ENCODE measurements around the gene DDB1.

DDB1 gene

DNA sequence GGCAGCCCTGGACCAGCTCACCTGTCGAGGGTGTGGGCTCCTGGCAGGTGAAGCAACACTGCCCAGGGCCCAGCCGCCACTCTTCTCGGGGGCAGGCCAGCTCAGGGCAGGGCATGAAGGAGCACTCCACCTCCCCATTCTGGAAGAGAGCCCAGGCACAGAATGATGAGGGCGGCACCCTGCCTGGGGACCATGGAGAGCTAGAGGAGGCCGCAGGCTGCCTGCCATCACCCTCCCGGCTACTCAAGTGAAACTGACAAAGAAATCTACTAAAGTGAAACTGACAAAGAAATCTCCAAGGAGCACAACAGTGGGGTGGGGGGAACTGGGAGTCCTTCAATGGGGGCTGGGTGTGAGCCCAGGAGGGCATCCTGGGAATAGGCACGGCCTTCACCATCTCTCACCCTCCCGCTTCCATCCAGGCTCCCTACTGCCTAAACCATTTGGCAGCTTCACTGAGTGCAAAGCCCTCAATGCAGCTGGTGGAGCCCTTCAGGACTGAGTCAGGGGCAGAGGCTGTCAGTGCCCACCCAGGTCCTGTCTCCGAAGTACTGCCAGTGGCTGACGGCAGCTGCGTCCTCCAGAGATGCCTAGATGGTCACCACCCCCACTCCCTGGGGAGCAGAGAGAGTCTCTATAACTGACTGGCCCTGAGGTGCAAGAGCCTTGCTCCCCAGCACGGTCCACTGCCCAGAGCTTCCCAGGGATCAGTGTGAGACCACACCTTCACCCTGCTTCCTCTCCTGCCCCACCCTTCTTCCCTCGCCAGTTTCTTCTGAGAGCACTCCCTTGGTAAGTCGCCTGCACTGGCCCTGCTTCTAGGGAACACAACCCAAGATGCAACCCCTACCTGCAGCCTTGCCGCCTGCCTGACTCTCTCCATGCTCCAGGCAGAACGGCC, 59.5 kb downstream of the DDB1 start:
- no peak for DNase-seq (ENCODE audit: insufficient read length)
- no peak for FAIRE-seq
- TF ChIP-seq TAF1 (IDR thresholded peaks at IDR 0.05; ENCODE audit: borderline replicate concordance, low read depth, low read length) = no peak
- TF ChIP-seq POLR2A (IDR thresholded peaks at IDR 0.05; ENCODE audit: low read depth, low read length) = no peak
- no peak for TF ChIP-seq POLR2AphosphoS5 (IDR thresholded peaks at IDR 0.05; ENCODE audit: low read depth, low read length)

DNA sequence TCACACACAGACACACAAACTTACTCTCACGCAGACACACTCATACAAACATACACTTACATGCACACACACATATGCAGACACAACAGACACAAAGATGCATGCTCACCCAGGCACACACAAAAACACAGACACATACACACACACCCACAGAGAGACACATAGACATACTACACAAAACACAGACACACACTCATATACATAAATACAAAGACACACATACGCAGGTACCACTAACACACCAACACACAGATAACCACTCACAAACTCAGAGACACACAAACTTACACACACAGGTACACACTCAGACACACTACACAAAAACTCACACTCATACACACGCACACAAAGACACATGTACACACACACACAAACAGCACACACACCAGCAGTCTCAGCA, 60.2 kb downstream of the DDB1 start:
- TF ChIP-seq TAF1 (IDR thresholded peaks at IDR 0.05; ENCODE audit: borderline replicate concordance, low read depth, low read length) = no peak
- TF ChIP-seq POLR2AphosphoS5 (IDR thresholded peaks at IDR 0.05; ENCODE audit: low read depth, low read length) = no peak
- TF ChIP-seq POLR2A (IDR thresholded peaks at IDR 0.05; ENCODE audit: low read depth, low read length) = no peak
- FAIRE-seq (peak; percentile 57), DNase-seq (ENCODE audit: insufficient read length) (no peak)

DNA sequence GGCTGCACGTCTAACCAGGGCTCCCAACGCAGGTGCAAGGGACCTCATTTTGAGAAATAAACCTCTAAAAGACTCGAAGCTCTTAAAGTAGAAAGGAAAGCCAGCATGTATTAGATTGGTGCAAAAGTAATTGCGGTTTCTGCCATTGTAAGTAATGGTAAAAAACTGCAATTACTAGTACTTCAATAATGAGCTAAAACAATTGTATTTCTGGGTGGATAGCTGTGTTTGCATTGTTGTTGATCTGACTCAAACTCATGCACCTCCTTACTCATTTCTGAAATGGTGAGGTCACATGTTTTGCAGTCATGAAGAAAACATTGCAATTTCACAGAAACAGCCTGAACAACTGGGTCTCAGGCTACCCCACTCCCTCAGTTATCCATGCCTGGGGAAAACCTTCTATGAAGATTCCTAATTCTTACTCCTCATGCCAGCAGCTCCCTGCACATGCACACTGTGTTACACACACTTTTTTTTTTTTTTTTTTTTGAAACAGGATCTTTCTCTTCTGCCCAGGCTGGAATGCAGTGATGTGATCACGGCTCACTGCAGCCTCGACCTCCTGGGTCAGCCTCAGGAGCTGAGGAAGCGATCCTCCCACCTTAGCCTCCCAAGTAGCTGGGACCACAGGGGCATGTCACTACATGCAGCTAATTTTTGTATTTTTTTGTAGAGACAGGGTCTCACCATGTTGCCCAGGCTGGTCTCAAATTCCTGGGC, 62.4 kb downstream of the DDB1 start:
- DNase-seq (ENCODE audit: insufficient read length) = no peak
- FAIRE-seq = no peak
- TF ChIP-seq POLR2A (IDR thresholded peaks at IDR 0.05; ENCODE audit: low read depth, low read length) = no peak
- no peak for TF ChIP-seq POLR2AphosphoS5 (IDR thresholded peaks at IDR 0.05; ENCODE audit: low read depth, low read length)
- TF ChIP-seq TAF1 (IDR thresholded peaks at IDR 0.05; ENCODE audit: borderline replicate concordance, low read depth, low read length) = no peak

- DNase-seq (ENCODE audit: insufficient read length) = no peak
- TF ChIP-seq TAF1 (IDR thresholded peaks at IDR 0.05; ENCODE audit: borderline replicate concordance, low read depth, low read length) = no peak
- no peak for TF ChIP-seq POLR2AphosphoS5 (IDR thresholded peaks at IDR 0.05; ENCODE audit: low read depth, low read length)
- no peak for TF ChIP-seq POLR2A (IDR thresholded peaks at IDR 0.05; ENCODE audit: low read depth, low read length)
- FAIRE-seq = no peak
These were observed 64.2 kb downstream of the DDB1 start for GRCh38 chr11:61268588-61269250.

DNA sequence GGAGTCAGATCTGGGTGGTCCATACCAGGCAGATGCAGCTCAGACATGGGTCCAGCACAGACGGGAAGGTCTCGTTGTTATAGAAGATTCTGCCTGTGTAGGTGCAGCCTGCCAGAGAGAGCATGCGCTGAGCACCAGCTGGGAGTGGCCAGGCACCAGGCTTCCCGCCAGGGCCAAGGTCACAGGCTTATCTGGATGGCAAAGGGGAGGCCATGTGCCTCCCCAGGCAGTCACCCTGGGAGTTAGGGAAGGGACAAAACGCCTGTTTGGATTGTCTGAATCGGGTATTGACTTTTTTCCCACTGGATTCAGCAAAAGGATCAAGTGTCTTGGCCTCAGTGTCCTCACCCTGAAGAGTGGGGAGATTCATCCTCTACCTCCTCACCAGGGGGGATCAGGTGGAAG, 65.5 kb downstream of the DDB1 start:
- no peak for FAIRE-seq
- TF ChIP-seq TAF1 (IDR thresholded peaks at IDR 0.05; ENCODE audit: borderline replicate concordance, low read depth, low read length) = no peak
- no peak for TF ChIP-seq POLR2AphosphoS5 (IDR thresholded peaks at IDR 0.05; ENCODE audit: low read depth, low read length)
- no peak for TF ChIP-seq POLR2A (IDR thresholded peaks at IDR 0.05; ENCODE audit: low read depth, low read length)
- DNase-seq (ENCODE audit: insufficient read length) = no peak

DNA sequence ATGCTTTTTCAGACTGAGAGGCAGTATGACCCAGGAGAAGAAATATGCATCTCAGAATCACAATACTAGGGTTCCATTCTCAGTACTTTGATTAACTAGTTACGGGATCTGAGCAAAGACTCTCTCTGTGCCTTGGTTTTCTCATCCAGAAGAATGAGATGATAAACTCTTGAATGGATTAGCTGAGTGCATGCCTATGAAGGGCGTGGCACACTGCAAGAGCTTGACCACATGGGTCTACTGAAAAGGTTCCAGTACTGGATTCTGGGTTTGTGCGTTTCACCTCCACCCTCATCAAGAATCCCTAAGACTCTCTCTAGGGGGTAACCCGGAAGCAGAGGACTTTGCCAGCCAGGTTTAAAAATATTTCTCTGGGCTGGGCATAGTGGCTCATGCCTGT, 66.3 kb downstream of the DDB1 start:
- DNase-seq (ENCODE audit: insufficient read length) (no peak), FAIRE-seq (no peak)
- TF ChIP-seq POLR2A (IDR thresholded peaks at IDR 0.05; ENCODE audit: low read depth, low read length) (no peak), POLR2AphosphoS5 (IDR thresholded peaks at IDR 0.05; ENCODE audit: low read depth, low read length) (no peak), TAF1 (IDR thresholded peaks at IDR 0.05; ENCODE audit: borderline replicate concordance, low read depth, low read length) (no peak)

- no peak for TF ChIP-seq POLR2A (IDR thresholded peaks at IDR 0.05; ENCODE audit: low read depth, low read length)
- DNase-seq (ENCODE audit: insufficient read length) (no peak), FAIRE-seq (no peak)
These were observed 67.5 kb downstream of the DDB1 start for GRCh38 chr11:61265357-61265756.

GRCh38 chr11:61264795-61265194, 68.1 kb downstream of the DDB1 start:
- TF ChIP-seq POLR2A (IDR thresholded peaks at IDR 0.05; ENCODE audit: low read depth, low read length) = no peak
- TF ChIP-seq TAF1 (IDR thresholded peaks at IDR 0.05; ENCODE audit: borderline replicate concordance, low read depth, low read length) = no peak
- TF ChIP-seq POLR2AphosphoS5 (IDR thresholded peaks at IDR 0.05; ENCODE audit: low read depth, low read length) = no peak
- DNase-seq (ENCODE audit: insufficient read length) (no peak), FAIRE-seq (no peak)

DNA sequence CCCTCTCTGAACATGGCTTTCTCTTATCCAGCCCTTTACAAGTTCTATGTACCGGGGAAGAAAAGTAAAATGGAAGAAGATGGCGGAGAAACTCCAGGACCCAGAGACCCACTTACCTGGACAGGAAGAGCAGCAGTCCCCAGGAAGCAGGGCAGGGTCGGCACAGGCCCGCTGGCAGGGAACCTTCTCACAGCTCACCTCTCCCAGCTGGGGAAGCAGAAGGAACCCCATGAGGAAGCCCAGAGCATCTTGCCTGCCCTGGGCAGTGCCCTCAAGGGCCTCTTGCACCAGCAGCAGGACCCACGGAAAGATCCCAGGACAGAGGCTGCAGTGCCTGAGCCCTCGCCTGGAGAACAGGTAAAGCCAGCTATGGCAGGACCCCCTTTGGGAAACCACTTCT, 68.5 kb downstream of the DDB1 start:
- FAIRE-seq (no peak), DNase-seq (ENCODE audit: insufficient read length) (no peak)
- TF ChIP-seq TAF1 (IDR thresholded peaks at IDR 0.05; ENCODE audit: borderline replicate concordance, low read depth, low read length) = no peak
- TF ChIP-seq POLR2AphosphoS5 (IDR thresholded peaks at IDR 0.05; ENCODE audit: low read depth, low read length) = no peak
- TF ChIP-seq POLR2A (IDR thresholded peaks at IDR 0.05; ENCODE audit: low read depth, low read length) = no peak

- TF ChIP-seq TAF1 (IDR thresholded peaks at IDR 0.05; ENCODE audit: borderline replicate concordance, low read depth, low read length) = no peak
- TF ChIP-seq POLR2A (IDR thresholded peaks at IDR 0.05; ENCODE audit: low read depth, low read length) = no peak
- no peak for TF ChIP-seq POLR2AphosphoS5 (IDR thresholded peaks at IDR 0.05; ENCODE audit: low read depth, low read length)
- DNase-seq (ENCODE audit: insufficient read length) = no peak
- FAIRE-seq = no peak
These were observed 73.5 kb downstream of the DDB1 start for GRCh38 chr11:61259363-61259762.

DNA sequence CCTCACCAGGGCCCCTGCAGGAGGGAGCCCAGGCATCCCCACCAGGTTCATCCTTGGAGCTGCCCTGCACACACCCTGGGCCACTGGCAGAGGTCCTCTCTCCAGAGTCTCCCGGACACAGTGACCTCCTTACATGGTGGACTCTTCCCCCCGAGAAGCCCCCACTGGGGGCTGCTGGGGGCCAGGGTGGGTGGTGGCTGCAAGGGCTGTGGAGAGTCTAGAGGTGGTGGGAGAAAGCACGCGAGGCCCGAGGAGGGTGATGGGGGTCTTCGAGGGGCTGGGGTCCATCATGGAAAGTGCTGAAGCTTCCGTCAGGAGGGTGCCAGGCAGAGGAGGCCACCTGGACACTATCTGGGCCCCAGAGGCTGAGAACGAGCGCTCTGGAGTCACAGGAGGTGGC, 74.4 kb downstream of the DDB1 start:
- TF ChIP-seq POLR2AphosphoS5 (IDR thresholded peaks at IDR 0.05; ENCODE audit: low read depth, low read length) (no peak), TAF1 (IDR thresholded peaks at IDR 0.05; ENCODE audit: borderline replicate concordance, low read depth, low read length) (no peak), POLR2A (IDR thresholded peaks at IDR 0.05; ENCODE audit: low read depth, low read length) (no peak)
- FAIRE-seq (no peak), DNase-seq (ENCODE audit: insufficient read length) (no peak)

Data from GM12892 (cell line).